HG03457 (cell line): ENCODE results near the gene SIX4.

ENCODE experiments used
- ATAC-seq: cut with Tn5 transposase; IDR thresholded peaks from one replicate; pipeline ENCODE4 v1.9.1; 2021; ENCODE audit warnings: moderate number of reproducible peaks; ENCODE audit not compliant: unreplicated experiment

SIX4 gene

DNA sequence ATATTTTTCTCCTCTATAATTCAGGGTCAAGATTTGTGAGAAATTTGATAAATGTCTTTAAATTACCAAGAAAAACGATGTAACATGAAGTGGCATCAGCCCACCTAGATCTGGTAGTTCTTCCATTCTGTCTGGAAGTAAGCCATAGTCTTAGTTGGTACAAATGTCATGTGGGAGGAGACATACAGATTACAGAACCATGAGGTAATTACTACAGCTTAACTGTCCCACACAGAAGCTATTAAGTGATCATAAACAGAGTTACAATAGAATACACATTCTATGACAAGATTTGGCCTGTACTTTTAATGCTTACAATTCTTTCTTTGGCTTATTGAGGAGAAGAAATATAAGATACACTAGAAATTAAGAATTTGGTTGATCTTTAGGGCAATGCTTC lies 61.2 kb downstream of the SIX4 start:
- ATAC-seq = no peak

DNA sequence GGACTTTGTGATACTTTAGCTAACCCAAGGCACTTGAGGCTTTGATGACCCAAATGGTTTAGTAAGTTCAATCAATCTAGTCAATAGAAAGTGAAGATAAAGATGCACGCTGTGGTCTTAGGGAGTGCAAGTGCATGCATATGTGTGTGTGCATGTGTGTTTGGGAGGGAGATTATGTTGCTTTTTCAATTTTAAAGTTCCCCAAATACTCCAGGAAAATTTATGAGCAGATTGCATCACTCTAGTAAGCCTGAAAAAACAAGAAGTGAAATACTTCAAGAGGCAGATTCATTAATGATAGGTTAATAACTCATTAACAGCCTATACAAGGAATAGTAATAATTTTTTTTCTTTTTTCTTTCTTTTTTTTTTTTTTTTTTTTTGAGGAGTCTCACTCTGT lies 62.4 kb downstream of the SIX4 start:
- no peak for ATAC-seq
